H1 (cell line): ENCODE results near the gene LPGAT1.

Experiments used
- CBX8 ChIP-seq: fragments of 300-800, 300-1000 bp; sonication (generic); IDR thresholded peaks from 2 replicates; pipeline ENCODE4 v1.7.1; 2016; ENCODE audit warnings: low read depth, low read length, borderline replicate concordance
- CHD2 ChIP-seq: IDR thresholded peaks from 2 replicates; pipeline ENCODE4 v1.6.1; 2012; ENCODE audit warnings: low read length, improper control_type of control experiment
- JUND ChIP-seq: IDR thresholded peaks from 2 replicates; pipeline ENCODE4 v1.6.1; 2011; ENCODE audit warnings: mild to moderate bottlenecking, improper control_type of control experiment, low read length
- POLR2A ChIP-seq, 2 experiments: IDR thresholded peaks; 1 replicate in 1 of 2; 2 replicates in 1 of 2; pipeline ENCODE4 v1.6.1; 2011; ENCODE audit warnings: low read depth in 2 of 2, low read length in 2 of 2, mild to moderate bottlenecking in 2 of 2; ENCODE audit errors: control extremely low read depth in 1 of 2
- POLR2AphosphoS5 ChIP-seq: IDR thresholded peaks from 2 replicates; pipeline ENCODE4 v1.6.1; 2011; ENCODE audit warnings: low read depth, low read length
- RAD21 ChIP-seq, 2 experiments: IDR thresholded peaks in 1 of 2; conservative IDR thresholded peaks in 1 of 2; 2 replicates each; pipeline ENCODE4 v1.6.1; 2011; ENCODE audit warnings: low read depth in 2 of 2, low read length in 2 of 2, improper control_type of control experiment in 1 of 2, inconsistent platforms in 1 of 2, mild to moderate bottlenecking in 1 of 2, moderate library complexity in 1 of 2
- SP1 ChIP-seq: IDR thresholded peaks from 2 replicates; pipeline ENCODE4 v1.6.1; 2011; ENCODE audit warnings: low read depth, low read length
- TF ChIP-seq, protein P1 (sequence below), 3 experiments: IDR thresholded peaks; 1 replicate in 2 of 3; 2 replicates in 1 of 3; pipeline versions ENCODE4 v1.5.1 to v1.6.1; 2011; ENCODE audit warnings: low read length in 3 of 3, mild to moderate bottlenecking in 3 of 3, inconsistent platforms in 2 of 3, low read depth in 1 of 3, moderate library complexity in 1 of 3; ENCODE audit not compliant: insufficient read depth in 1 of 3; ENCODE audit errors: control extremely low read depth in 1 of 3
- TF ChIP-seq, protein P2 (sequence below): IDR thresholded peaks from 2 replicates; pipeline ENCODE4 v1.6.1; 2011; ENCODE audit warnings: low read length, improper control_type of control experiment

DNA sequence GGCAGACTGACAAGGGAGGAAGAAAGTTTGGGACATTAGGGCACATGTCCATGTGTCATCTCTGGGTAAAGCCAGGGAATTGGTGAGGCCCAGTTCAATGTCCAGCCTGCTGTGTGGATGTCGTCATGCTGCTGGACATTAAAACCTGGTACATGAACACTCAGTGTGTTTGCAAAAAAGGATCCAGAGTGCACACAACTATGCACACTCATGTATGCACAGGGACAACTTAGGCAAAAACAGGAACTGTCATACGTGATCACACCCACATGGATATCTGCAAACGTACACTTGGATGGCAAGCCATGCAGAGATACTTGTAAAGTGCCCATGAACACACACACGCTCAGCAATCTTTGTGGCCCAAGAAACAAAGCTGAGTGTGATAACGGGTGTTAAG, 107.3 kb downstream of the LPGAT1 start:
- TF ChIP-seq, protein P1, sequence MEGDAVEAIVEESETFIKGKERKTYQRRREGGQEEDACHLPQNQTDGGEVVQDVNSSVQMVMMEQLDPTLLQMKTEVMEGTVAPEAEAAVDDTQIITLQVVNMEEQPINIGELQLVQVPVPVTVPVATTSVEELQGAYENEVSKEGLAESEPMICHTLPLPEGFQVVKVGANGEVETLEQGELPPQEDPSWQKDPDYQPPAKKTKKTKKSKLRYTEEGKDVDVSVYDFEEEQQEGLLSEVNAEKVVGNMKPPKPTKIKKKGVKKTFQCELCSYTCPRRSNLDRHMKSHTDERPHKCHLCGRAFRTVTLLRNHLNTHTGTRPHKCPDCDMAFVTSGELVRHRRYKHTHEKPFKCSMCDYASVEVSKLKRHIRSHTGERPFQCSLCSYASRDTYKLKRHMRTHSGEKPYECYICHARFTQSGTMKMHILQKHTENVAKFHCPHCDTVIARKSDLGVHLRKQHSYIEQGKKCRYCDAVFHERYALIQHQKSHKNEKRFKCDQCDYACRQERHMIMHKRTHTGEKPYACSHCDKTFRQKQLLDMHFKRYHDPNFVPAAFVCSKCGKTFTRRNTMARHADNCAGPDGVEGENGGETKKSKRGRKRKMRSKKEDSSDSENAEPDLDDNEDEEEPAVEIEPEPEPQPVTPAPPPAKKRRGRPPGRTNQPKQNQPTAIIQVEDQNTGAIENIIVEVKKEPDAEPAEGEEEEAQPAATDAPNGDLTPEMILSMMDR (IDR thresholded peaks at IDR 0.05; ENCODE audit: control extremely low read depth in 1 of 3, insufficient read depth in 1 of 3, low read depth in 1 of 3, low read length in 3 of 3) = no peak
- no peak for TF ChIP-seq POLR2A (IDR thresholded peaks at IDR 0.05; ENCODE audit: control extremely low read depth in 1 of 2, low read depth in 2 of 2, low read length in 2 of 2)
- TF ChIP-seq SP1 = no peak
- TF ChIP-seq, protein P2, sequence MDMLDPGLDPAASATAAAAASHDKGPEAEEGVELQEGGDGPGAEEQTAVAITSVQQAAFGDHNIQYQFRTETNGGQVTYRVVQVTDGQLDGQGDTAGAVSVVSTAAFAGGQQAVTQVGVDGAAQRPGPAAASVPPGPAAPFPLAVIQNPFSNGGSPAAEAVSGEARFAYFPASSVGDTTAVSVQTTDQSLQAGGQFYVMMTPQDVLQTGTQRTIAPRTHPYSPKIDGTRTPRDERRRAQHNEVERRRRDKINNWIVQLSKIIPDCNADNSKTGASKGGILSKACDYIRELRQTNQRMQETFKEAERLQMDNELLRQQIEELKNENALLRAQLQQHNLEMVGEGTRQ = no peak
- no peak for TF ChIP-seq POLR2AphosphoS5
- no peak for TF ChIP-seq JUND
- TF ChIP-seq CBX8 = no peak
- no peak for TF ChIP-seq CHD2
- no peak for TF ChIP-seq RAD21 (IDR thresholded peaks at IDR 0.05 in 1 of 2, conservative IDR thresholded peaks at IDR 0.05 in 1 of 2; ENCODE audit: low read depth in 2 of 2, low read length in 2 of 2)
